ENCODE measurements around the gene POLD2.
"Not testable (repeated sequence)": the region's sequence is repeated elsewhere in the genome, so short reads cannot be mapped to it uniquely, and the experiment has no call there.

The POLD2 gene

DNA sequence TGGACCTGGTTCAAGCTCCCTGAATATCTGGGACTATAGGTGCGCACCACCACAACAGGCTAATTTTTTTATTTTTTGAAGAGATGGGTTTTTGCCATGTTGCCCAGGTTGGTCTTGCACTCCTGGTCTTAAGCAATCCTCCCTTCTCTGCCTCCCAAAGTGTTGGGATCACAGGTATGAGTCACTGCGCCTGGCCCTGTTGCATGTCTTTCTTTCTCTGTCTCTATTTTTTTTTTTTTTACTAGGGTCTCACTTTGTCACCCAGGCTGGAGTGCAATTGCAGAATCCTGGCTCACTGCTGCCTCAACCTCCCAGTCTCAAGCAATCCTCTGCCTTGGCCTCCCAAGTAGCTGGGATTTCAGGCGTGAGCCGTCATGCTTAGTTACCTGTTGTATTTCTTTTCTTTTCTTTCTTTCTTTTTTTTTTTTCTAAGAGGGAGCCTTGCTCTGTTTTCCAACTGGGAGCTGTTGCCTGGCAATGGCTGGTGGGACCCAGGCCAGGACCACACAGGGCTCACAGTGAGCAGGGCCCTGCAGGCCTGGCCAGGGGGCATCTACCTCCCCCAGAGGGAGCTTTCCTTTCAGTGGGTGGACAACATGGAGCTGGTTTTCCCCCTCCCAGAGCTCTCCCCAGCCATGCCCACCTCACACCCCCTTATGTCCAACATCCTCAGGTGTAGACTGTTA lies 11.7 kb upstream of the POLD2 start:
- DNase-seq = no peak

DNA sequence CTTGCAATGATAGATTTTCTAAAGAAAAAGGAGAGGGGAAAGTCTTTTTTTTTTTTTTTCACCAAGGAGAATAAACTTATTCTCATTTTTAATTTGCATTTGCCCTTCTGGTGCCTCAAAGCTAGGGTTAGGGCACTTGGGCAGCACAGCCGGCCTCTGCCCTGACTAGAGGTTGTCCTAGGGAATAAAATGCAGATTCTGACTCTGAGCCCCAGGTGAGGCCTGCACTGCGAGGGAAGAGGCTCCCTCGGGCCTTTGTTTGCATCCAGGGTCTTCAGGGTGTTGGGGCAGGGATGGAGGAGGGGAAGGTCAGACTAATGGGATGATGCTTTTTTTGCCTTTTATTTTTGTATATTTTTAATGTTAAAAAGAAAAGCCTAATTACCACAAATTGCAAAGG lies 9.9 kb upstream of the POLD2 start:
- no peak for DNase-seq

DNA sequence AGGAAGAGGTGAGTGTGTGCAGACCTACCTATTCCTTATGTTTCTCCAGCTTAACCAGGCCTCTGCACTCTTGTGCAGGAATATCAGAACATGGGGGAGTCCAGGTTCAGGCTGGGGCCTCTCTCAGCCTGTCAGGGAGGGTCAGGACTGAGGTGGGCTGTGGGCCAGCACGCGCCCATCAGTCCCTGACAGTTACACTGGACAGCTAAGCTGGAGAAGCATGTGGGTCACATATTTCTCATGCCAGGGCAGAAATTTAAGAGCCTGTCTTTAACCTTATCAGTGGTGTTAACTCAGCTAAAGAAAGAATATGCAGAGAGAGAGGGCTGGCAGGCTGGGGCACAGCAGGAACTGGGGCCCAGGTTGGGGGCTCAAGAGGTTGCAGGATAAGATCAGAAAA lies 8.7 kb upstream of the POLD2 start:
- no peak for DNase-seq

DNA sequence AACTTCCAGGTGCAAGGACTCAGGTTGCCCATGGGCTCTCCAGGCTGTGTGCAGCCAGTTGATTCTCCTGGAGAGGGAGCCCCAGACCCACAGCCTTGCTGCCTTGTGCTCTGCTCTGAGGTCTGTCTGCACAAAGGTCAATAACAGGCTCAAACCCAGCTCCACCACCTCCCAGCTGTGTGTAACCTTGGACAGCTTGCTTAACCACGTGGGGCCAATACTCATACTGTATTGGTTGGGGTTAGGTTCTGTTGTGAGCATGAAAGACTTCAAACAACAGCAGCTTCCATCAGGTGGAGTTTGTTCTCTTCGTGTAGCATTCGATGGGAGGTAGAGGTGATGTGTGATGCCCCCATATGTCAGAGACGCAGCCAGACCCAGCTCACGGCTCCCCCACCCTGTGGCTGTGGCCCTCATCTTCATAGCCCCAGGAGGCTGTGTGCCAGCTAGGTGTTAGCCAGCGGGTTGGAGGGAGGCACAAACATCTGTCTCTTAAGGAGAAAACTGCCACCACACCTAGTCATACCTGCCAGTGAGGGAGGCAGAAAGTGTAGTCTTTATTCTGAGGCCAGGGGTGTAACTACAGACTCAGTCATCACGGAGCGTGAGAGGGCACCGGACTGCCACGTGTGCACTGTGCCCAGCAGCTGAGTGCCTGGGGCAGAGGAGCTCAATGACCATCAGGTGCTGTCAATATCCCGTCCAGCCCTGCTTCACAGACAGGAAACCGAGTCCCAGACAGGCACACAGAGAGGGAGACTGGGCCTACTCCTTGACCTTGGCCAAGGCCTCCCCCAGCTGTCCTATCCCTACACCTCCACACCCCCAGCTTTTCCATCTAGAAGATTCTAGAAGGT lies 8.1 kb upstream of the POLD2 start:
- no peak for DNase-seq

DNA sequence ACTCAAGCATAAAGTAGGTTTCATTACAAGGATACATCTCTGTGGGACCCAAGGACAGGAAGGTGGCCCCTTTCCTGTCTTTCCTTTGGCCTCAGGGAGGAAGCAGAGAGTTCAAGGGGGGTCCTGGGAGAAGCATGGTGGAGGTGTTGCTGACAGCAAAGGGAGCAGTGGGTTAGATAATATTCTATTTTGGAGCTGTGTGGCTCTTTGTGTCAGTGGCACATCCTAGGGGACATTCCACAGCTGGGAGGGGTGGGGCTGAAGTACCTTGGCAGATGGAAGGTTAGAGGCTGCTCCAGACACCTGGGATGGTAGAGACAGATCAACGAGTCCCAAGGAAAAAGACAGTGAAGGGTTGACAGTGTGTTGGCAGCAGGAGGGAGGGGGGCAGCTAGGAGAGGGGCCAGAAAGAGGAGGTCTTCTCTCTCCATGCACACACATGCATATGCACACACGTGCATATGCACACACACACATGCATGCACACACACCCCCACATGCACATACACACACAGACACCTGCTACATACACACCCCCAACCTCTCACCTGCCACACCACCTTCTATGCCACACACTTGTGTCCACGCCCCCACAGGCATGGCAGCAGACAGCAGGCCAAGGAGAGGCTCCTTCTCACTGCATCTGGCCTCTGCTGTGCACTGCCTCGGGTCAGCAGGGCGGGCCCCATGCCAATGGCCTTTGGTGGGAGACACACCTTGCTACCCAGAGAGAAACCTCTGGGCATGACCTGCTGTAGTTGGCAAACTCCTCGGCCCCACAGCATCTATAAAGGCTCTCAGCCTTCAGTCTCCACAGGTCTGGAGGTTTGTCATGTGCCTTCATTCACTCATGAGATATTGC lies 5.6 kb upstream of the POLD2 start:
- no peak for DNase-seq

DNA sequence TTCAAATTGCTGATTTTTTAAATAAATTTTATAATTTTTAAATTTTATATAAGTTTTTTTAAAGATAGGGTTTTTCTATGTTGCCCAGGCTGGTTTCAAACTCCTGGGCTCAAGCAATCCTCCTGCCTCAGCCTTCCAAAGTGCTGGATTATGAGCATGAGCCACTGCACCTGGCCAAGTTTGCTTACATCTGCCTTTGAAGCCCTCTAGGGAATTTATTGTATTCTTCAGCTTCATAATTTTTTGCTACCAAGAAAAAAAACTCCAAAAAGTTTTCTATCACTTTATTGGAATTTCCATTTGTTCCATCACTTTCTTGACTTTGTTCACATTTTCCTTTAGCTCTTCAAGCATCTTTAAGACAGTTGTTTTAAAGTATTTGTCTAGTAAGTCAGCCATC lies 3.8 kb upstream of the POLD2 start:
- no peak for DNase-seq

DNA sequence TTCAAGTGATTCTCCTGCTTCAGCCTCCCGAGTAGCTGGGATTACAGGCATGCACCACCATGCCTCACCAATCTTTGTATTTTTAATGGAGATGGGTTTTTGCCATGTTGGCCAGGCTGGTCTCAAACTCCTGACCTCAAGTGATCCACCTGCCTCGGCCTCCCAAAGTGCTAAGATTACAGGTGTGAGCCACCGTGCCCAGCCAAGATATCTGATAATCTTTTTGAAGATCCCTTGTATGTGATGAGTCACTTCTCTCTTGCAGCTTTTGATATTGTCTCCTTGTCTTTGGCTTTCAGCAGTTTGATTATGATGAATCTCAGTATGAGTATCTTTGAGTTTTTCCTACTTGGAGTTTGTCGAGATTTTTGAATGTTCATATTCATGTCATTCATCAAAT lies 3.2 kb upstream of the POLD2 start:
- DNase-seq = not testable (repeated sequence)

DNA sequence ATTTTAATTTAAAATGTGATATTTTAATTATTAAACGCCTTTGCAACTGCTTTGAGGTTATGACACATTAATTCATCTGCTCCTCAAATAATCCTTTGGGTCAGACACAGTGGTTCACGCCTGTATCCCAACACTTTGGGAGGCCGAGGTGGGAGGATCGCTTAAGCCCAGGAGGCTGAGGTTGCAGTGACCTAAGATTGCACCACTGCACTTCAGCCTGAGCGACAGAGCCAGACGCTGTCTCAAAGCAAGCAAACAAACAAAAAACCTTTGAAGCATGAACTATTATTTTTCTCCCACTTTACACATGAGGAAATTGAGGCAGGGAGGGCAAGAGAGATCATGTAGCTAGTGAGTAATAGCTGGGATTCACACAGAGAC lies 1.5 kb upstream of the POLD2 start:
- DNase-seq = no peak

DNA sequence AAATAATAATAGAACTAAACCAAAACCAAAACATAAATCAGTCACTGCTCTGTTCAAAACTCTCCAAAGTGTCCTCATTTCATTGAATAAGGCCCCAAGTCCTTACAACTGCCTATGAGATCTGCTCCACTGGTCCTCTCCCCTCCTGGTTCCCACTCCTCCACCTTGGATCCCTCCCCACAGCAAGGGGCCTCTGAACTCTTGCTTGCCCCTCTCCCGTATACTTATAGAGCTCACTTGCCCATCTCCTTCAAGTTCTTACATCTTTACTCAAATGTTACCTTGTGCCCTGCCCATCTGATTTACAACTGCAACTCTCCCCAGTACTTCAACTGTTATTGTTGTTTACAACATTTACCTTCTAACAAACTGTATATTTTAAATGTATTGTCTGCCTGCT lies 819 bp downstream of the POLD2 start:
- no peak for DNase-seq

DNA sequence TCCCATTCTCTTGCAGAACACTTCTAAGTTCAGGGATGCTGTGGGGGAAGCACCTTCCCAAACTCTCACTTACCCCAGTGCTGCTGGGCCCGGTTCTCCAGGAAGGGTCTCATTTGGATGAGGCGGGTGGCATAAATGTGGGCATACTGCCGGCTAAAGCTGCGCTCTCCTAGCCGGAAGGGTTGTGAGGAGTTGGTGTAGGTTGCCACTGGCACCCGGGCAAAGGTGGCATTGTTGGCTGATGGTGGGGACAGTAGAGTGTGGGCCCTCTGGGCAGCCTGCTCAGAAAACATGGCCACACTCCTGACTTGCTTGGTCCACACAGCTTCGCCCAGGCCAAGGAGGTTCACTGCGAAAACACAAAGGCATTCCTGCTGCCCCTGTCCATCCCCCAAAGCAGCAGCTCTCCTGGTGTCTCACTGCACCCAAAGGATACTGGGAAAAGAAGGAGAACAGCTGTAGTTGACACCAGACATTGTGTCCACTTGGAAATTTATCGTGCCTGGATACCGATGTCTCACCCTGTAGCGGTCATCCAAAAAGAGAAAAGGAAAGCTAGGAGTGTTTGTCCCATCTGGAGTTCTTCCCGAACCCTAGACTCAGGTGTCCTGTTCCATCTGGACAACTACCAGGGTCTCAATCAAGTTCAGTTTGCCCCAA lies 1.5 kb downstream of the POLD2 start:
- no peak for DNase-seq

DNA sequence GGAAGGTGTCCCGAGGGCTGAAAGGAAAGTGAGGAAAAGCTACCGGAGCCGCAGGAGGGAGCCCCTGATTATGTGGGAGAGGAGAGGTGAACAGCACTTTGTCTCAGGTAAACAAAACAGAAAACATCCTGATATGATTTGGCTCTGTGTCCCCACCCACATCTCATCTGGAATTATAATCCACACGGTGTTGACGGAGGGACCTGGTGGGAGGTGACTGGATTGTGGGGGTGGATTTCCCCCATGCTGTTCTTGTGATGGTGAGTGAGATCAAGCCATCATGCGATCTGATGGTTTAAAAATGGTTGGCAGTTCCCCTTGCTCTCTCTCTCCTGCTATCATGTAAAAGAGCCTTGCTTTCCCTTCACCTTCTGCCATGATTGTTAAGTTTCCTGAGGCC lies 3.0 kb downstream of the POLD2 start:
- DNase-seq = no peak

DNA sequence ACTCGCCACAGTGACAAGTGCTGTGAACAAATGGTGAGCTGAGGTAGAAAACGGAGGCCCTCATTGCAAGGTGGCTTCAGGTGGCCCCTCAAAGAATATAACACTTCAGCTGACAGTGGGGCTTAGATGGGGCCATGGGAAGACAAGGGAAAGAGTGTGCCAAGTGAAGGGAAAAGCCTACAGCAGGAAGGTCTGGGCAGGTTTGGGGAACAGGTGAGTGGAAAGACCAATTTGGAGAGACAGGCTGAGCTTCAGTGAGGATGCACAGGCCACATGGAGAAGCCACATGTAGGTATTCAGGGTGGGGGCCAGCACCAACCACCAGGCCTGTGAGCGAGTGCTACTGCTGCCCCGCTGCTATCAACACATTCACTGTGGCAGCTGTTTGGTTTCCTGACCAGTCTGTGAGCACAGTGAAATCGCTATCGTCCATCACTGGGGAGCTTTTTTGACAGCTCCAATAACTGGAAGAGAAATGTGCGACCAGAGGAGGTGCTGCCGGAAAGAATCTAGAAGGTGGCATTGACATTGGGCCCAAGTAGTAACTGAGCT lies 3.4 kb downstream of the POLD2 start:
- DNase-seq = no peak

DNA sequence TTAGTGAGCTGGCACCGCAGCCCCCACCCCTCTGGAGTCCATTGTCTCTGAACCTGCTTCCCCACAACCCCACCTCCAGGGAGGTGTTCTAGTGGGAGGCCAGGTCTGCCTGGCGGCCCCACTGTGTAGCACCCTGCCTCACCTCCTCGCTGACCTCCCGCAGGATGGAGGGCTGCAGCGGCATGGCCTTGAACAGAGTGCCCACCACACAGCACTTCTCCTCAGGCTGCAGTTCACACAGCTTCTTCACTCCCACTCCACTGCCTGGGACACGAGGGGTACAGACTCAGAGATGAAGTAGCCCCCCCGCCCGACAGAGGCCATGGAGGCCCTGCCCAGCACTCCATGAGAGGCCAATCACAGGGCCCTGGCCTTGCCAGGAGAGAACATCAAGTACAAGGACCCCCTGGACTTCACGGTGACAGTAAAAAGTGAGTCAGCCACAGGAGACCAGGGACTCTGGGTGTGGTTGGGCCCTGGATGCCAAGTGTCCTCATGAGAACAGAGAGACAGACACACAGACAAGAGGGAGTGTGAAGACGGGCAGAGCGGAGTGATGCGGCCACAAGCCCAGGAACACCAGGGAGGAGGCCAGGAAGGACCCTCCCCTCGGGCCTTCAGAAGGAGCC lies 5.4 kb downstream of the POLD2 start:
- DNase-seq = no peak

DNA sequence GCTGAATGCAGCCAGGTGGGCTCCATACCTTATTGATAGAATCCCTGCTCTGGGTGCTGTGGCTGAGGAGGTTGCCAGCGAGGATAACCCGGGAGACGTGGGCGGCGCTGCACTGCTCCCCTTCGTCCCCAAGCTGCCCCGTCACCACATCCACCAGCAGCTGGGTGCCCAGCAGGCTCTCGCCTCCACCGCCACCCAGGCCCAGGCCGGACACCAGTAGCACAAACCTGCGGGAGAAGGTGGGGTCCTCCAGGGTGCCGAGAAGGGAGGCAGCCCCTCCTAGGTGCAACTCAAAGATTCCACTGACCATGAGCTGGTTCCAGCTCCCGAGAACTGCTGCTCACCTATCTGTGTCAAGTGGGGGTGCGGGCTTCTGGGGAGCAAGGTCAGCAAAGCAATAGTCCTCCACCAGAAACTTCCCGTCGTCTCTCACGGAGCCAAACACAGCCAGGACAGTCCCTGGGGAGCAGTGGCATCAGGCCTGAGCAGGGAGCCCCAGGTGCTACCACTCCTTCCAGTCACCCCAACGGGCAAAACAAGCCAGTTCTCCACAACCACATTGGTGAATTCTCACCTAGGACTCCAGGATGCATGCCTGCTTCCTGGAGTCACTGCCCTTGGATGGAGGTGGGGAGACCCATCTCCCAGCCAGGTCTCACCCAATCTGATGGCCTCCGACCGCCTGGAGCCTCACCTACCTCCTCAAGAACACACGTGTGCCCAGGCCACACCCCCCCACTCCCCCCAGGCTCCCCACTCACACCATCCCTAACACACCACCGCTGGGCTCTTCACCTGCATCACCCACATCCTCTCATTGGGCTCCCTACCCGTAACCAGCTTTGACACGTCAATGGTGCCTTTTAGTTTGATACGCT lies 6.3 kb downstream of the POLD2 start:
- no peak for DNase-seq

DNA sequence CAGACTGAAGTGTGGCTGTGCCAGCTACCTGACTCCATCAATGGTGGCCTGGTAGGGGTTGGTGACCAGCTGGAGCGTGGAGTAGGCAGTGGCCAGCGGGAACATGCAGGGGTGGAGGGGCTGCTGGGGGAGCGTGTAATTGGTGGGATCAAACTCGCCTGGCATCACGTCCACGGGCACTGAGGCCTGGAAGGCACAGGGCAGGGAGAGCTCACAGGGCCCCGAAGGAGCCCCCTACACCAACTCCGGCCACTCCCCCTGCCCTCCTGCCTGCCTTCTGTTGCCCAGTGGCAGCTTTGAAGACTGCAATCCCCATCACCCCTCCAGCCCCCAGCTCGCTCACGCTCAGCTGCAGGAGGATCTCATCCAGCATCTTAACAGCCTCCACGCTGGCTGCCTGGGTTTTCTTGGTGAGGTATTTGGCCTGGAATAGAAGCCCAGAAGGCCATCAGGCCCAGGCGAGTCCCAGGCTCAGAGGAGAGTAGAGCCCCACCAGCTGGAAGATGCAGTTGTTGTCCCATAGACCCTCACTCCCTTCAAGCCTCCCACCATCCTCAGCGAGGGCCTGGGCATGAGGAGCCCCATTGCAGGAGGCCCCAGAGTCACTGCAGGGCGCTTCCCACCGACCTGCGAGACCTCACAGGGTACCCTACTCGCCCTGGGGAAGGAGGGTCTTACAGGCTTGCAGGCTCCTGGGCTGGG lies 7.1 kb downstream of the POLD2 start:
- DNase-seq = no peak

DNA sequence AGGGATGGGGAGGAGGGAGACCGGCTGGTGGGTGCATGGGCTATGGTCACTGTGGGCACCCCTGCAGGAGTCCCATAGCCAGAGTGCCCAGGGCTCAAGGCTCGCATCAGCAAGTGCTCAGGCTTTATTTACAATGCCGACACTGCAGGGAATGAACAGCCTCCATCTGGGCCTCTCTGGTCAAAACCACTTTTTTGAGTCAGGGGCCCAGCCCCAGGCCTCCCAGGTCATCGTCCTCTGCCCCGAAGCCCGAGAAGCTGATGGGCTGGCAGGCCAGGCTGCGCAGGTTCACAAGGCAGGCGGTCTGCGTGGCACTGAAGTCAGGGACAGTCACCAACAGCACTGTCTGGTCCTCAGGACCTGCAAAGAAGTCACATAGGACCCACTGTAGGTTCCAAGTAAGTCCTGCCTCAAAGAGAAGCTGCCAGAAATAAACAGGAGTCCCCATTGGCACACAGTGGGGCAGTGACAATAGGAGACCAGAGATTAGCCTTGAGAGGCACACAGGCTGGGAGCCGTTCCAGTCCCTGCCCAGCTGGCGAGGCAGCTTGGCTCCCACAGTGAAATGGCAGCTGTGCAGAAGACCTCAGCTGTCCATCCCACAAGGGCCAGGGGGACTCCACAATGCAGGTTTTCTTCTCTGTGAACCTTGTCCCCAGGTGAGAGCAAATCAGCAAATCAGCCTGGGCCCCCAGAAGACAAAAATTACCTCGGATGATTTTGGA lies 8.6 kb downstream of the POLD2 start:
- no peak for DNase-seq

DNA sequence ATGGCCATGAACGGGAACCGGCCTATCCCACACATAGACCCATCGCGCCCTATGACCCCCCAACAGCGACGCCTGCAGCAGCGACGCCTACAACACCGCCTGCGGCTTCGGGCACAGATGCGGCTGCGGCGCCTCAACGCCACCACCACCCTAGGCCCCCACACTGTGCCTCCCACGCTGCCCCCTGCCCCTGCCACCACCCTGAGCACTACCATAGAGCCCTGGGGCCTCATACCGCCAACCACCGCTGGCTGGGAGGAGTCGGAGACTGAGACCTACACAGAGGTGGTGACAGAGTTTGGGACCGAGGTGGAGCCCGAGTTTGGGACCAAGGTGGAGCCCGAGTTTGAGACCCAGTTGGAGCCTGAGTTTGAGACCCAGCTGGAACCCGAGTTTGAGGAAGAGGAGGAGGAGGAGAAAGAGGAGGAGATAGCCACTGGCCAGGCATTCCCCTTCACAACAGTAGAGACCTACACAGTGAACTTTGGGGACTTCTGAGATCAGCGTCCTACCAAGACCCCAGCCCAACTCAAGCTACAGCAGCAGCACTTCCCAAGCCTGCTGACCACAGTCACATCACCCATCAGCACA lies 9.5 kb downstream of the POLD2 start:
- no peak for DNase-seq

DNA sequence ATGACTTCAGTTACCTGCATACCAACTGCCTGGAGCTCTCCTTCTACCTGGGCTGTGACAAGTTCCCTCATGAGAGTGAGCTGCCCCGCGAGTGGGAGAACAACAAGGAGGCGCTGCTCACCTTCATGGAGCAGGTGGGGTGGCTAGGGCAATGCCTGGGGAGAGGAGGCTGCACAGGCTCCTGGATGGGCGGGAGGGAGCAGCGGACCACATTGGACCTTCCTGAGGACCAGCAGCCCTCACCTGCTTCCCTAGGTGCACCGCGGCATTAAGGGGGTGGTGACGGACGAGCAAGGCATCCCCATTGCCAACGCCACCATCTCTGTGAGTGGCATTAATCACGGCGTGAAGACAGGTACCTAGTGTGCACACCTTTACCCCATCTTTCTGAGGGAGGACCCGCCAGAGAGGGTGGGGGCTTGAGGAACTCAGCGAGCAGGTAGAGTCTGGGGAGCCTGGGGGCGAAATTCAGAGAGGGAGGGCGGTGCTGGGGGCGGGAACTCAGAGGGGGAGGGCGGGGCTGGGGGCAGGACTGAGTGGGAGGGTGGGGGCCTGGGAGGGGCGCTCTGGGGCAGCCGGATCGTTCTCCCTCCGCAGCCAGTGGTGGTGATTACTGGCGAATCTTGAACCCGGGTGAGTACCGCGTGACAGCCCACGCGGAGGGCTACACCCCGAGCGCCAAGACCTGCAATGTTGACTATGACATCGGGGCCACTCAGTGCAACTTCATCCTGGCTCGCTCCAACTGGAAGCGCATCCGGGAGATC lies 10.2 kb downstream of the POLD2 start:
- no peak for DNase-seq

Measured in NCI-H2029 treated with DMSO at 0.1 percent for 48 hours (cell line).